ENCODE measurements around the gene ZNF532.

Gene ZNF532

DNA sequence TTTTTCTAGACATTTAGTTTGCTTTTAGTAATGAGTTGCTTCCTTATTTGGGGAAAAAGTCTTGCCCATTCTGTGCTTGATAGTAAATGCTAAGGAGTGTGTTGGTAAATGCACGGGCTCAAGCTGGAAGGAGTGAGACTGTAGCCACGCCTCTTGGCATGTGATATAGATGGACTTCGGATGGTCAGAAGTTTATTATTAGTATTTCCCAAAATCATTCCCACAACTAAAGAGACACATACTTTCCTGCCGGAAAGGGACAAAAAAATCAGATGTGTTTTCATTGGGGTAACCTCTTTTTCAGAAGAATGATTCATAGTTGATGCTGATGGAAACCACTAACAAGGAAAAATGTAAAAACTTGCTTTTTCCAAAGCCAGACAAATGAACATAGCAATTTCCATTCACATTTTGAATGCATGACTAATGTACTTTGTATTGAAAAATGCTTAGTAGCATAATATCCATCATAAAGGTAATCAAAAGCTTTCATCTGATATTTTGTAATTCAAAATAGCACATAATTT, 133.2 kb downstream of the ZNF532 start:
- Histone ChIP-seq H3K79me2 (ENCODE audit: insufficient read depth, low read length) (no peaks in the 10 kb centered on the region), H3K9me2 (ENCODE audit: low read depth, low read length) (no peaks in the 10 kb centered on the region), H3K4me1 (ENCODE audit: insufficient read depth, low read length, severe bottlenecking) (peaks cover 30% of the 10 kb centered on the region), H3K27ac (ENCODE audit: low read depth, low read length, poor library complexity, severe bottlenecking) (no peak overlapping the region), H3K27me3 (ENCODE audit: insufficient read depth, low read length) (no peaks in the 10 kb centered on the region), H3F3A (ENCODE audit: insufficient read depth, low read length) (no peaks in the 10 kb centered on the region), H3K36me3 (ENCODE audit: insufficient read depth, low read length) (no peaks in the 10 kb centered on the region), H3K4me2 (ENCODE audit: low read length) (peak overlapping the region; percentile 78), H3K9me3 (ENCODE audit: low read length) (no peaks in the 10 kb centered on the region), H3K9ac (ENCODE audit: low read length) (no peak overlapping the region; the same call in 1 of the 2 replicates), H2AFZ (ENCODE audit: low read length) (no peak overlapping the region), H3K4me3 (ENCODE audit: low read depth, low read length, poor library complexity, severe bottlenecking) (peak overlapping the region; percentile 57), H4K20me1 (ENCODE audit: insufficient read depth, low read length) (no peaks in the 10 kb centered on the region)
- TF ChIP-seq EZH2 (IDR thresholded peaks at IDR 0.05; ENCODE audit: borderline replicate concordance, low read length) (no peak), CTCF (IDR thresholded peaks at IDR 0.05; ENCODE audit: low read length) (no peak)

DNA sequence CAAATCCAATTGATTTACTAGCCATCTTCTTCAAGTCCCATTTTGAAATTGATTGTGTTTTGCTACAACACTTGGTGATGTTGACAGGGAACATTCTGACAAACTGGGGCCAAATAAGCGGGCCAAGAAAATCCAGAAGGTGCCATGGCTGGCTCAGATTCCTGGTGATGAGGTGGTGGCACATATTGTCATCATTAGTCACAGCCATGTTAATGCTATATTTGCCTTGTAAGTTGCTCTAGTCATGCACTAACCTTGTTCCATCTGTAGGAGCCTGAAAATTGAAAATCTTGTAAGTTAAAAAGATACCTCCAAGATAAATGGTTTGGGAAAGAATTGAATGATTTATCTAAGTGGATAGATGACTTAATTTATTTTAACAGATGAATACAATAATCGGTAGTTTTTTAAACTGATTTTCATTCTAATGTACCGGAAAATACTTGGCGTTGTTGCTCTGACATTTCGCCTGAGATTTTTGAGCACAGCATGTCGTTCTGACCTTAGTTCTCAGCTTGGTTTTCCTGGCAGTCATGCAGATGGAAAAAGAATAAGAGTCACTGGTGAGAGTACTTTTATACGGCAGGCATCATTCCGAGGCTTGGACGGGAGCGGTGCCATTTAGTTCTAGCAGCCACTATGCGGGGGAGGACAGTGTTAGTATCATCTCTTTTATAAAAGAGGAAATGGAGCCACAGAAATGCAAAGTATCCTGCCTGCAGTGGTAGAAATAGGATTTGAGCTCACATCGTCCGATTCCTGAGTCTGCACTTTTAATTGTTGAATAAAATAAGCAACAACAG, 133.9 kb downstream of the ZNF532 start:
- H3K27ac ChIP-seq (ENCODE audit: low read depth, low read length, poor library complexity, severe bottlenecking), result peak overlapping the region; percentile 62
- no peaks in the 10 kb centered on the region for H4K20me1 ChIP-seq (ENCODE audit: insufficient read depth, low read length)
- no peaks in the 10 kb centered on the region for H3K9me3 ChIP-seq (ENCODE audit: low read length)
- H3K9ac ChIP-seq (ENCODE audit: low read length), result peak overlapping the region; percentile 63
- no peaks in the 10 kb centered on the region for H3F3A ChIP-seq (ENCODE audit: insufficient read depth, low read length)
- peak overlapping the region; percentile 77; the same call in 1 of the 2 replicates for H2AFZ ChIP-seq (ENCODE audit: low read length)
- peak overlapping the region; percentile 78 for H3K4me2 ChIP-seq (ENCODE audit: low read length)
- no peak for TF ChIP-seq EZH2 (IDR thresholded peaks at IDR 0.05; ENCODE audit: borderline replicate concordance, low read length)
- TF ChIP-seq CTCF (IDR thresholded peaks at IDR 0.05; ENCODE audit: low read length), result no peak
- no peaks in the 10 kb centered on the region for H3K36me3 ChIP-seq (ENCODE audit: insufficient read depth, low read length)
- H3K4me3 ChIP-seq (ENCODE audit: low read depth, low read length, poor library complexity, severe bottlenecking), result peak overlapping the region; percentile 57
- H3K27me3 ChIP-seq (ENCODE audit: insufficient read depth, low read length), result no peaks in the 10 kb centered on the region
- no peaks in the 10 kb centered on the region for H3K9me2 ChIP-seq (ENCODE audit: low read depth, low read length)
- H3K79me2 ChIP-seq (ENCODE audit: insufficient read depth, low read length), result no peaks in the 10 kb centered on the region
- peaks cover 23% of the 10 kb centered on the region for H3K4me1 ChIP-seq (ENCODE audit: insufficient read depth, low read length, severe bottlenecking)

DNA sequence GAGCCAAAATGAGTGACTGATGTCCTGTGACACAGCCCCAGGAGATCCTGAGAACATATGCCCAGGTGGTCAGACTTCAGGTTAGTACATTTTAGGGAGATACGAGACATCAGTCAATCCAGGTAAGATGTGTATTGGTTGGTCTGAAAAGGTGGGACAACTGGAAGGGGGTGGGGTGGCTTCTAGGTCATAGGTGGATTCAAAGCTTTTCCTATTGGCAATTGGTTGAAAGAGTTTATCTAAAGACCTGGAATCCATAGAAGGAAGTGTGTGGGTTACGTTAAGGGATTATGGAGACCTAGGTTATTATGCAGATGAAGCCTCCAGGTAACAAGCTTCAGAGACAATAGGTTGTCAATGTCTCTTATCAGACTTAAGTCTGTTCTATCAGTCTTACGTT, 136.5 kb downstream of the ZNF532 start:
- Histone ChIP-seq H3K4me1 (ENCODE audit: insufficient read depth, low read length, severe bottlenecking) (peaks cover 20% of the 10 kb centered on the region), H3K9me3 (ENCODE audit: low read length) (no peaks in the 10 kb centered on the region), H3K9ac (ENCODE audit: low read length) (no peak overlapping the region), H3K79me2 (ENCODE audit: insufficient read depth, low read length) (no peaks in the 10 kb centered on the region), H3F3A (ENCODE audit: insufficient read depth, low read length) (no peaks in the 10 kb centered on the region), H3K4me2 (ENCODE audit: low read length) (no peak overlapping the region), H3K36me3 (ENCODE audit: insufficient read depth, low read length) (no peaks in the 10 kb centered on the region), H4K20me1 (ENCODE audit: insufficient read depth, low read length) (no peaks in the 10 kb centered on the region), H3K4me3 (ENCODE audit: low read depth, low read length, poor library complexity, severe bottlenecking) (no peak overlapping the region), H3K27ac (ENCODE audit: low read depth, low read length, poor library complexity, severe bottlenecking) (no peak overlapping the region), H3K27me3 (ENCODE audit: insufficient read depth, low read length) (no peaks in the 10 kb centered on the region), H3K9me2 (ENCODE audit: low read depth, low read length) (no peaks in the 10 kb centered on the region), H2AFZ (ENCODE audit: low read length) (no peak overlapping the region)
- TF ChIP-seq EZH2 (IDR thresholded peaks at IDR 0.05; ENCODE audit: borderline replicate concordance, low read length), result no peak
- no peak for TF ChIP-seq CTCF (IDR thresholded peaks at IDR 0.05; ENCODE audit: low read length)

Data from OCI-LY1 (cell line).